Activated T-cell treated with anti-CD3 and anti-CD28 coated beads, Interleukin-2, amount 50 U/mL, for 24 hours (primary cell): ENCODE measurements around the gene R3HDM1.
"Not testable (repeated sequence)": the region's sequence is repeated elsewhere in the genome, so short reads cannot be mapped to it uniquely, and the experiment has no call there.

Experiments
- DNase-seq: peaks from one replicate; pipeline ENCODE4 v3.0.0-alpha.2; 2020
- H3K27ac Mint-ChIP-seq: 2 replicates; pipeline ENCODE4 v1.8.0; 2020; ENCODE audit warnings: mild to moderate bottlenecking, mixed read lengths
- H3K27me3 Mint-ChIP-seq: 2 replicates; pipeline ENCODE4 v1.8.0; 2020; ENCODE audit warnings: mixed read lengths
- H3K36me3 Mint-ChIP-seq: 2 replicates; pipeline ENCODE4 v1.8.0; 2020; ENCODE audit warnings: low read depth, mixed read lengths
- H3K4me1 Mint-ChIP-seq: 2 replicates; pipeline ENCODE4 v1.8.0; 2020; ENCODE audit warnings: low read depth, mixed read lengths
- H3K4me3 Mint-ChIP-seq: 2 replicates; pipeline ENCODE4 v1.8.0; 2020; ENCODE audit warnings: mild to moderate bottlenecking, moderate library complexity, mixed read lengths
- H3K9me3 Mint-ChIP-seq: 2 replicates; pipeline ENCODE4 v1.8.0; 2020; ENCODE audit warnings: mixed read lengths

Gene R3HDM1

DNA sequence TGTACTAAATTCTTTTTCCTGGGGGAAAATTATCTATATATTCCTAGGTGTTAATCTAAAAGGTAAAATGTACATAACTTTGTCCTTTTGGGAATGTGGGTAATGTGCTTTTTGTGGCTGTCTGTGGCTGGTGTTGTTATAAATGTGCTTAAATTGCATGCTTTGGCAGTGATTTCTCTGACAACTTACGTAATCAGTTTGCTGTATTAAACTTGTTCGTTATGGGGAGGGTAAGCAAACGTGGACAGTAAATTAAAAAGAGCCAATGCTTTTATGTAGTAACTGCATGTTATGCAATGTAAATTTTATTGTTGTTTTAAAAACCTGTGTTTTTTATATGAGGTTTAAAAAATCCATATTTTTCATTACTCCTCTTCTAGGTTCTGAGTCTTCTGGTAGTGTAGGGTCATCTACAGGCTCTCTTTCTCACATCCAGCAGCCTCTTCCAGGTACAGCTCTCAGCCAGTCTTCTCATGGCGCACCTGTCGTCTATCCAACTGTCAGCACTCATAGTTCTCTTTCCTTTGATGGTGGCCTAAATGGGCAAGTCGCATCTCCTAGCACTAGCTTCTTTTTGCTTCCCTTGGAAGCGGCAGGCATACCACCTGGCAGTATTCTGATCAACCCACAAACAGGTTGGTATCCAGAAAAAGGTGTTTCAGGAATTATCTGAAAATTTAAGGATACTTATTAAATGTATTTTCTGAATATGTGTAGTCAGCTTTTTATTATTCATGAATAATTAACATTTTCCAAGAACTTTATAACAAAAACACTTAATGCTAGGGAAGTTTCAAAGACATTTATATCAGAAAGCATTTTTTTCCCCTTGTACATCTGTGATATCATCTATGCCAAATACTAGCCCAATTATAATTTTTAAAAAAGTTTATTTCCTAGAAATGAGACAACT lies 110.1 kb downstream of the R3HDM1 start:
- Mint-ChIP-seq H3K27me3 (no peaks in the 10 kb centered on the region), H3K27ac (no peak overlapping the region), H3K36me3 (peaks cover 83% of the 10 kb centered on the region), H3K4me1 (peaks cover 12% of the 10 kb centered on the region), H3K9me3 (no peaks in the 10 kb centered on the region), H3K4me3 (no peak overlapping the region)
- no peak for DNase-seq

DNA sequence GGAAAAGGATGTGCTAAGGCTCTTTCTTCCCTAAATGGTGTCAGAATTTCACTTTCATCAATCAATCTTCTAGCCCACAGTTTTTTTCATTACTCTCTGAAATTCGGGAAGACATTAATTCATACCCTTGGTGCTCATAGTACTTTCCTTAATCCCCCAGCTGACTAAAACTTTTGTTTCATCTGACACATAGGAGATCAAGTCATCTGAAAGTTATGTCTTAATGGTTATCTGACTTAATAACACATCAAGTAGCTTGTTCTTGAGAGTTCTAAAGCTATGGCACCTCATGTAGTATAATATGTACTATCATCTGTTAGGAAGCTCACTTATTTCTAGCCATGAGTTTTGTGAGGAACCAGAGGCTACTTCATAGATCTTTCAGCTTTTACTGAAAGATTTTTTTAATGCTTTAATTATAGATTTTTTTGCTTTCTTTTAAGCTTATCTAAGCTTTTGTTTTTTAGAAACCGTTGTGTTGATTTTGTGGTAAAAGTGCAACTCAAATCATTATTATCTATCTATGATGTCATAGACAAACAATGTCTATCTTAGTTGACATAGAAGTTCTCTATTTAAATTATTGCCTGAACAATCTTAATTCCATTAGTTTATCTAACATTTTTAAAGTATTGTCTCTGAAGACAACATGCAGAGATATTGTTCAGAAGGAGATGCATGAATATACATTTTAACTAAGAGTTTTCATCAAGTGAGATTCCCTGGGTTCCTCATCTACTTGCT lies 116.7 kb downstream of the R3HDM1 start:
- no peak overlapping the region for H3K4me3 Mint-ChIP-seq
- H3K4me1 Mint-ChIP-seq: peaks cover 14% of the 10 kb centered on the region
- H3K9me3 Mint-ChIP-seq: no peaks in the 10 kb centered on the region
- DNase-seq: no peak
- H3K27ac Mint-ChIP-seq: no peak overlapping the region
- no peaks in the 10 kb centered on the region for H3K27me3 Mint-ChIP-seq
- peaks cover 77% of the 10 kb centered on the region for H3K36me3 Mint-ChIP-seq

DNA sequence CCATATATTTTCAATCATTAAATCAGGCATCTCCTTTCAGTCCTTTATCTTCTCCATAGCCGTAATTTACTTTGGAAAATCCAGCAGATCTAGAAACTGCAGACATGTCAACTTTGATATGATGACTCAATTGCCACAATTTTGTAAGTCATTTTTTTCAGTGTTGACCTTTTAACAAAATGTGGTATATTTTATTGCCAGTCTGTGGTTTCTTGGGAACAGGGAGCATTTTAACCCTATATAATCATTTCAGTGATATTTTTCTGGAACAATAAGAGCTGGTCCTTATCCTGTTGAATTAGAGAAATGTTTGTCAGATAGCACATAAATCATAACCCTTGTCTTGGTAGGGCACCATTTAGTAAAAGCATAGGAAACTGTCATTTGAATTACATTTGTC lies 119.4 kb downstream of the R3HDM1 start:
- DNase-seq: no peak
- Mint-ChIP-seq H3K9me3 (no peaks in the 10 kb centered on the region), H3K27me3 (no peaks in the 10 kb centered on the region), H3K36me3 (peaks cover 83% of the 10 kb centered on the region), H3K4me3 (no peak overlapping the region), H3K4me1 (peaks cover 14% of the 10 kb centered on the region), H3K27ac (no peak overlapping the region)

DNA sequence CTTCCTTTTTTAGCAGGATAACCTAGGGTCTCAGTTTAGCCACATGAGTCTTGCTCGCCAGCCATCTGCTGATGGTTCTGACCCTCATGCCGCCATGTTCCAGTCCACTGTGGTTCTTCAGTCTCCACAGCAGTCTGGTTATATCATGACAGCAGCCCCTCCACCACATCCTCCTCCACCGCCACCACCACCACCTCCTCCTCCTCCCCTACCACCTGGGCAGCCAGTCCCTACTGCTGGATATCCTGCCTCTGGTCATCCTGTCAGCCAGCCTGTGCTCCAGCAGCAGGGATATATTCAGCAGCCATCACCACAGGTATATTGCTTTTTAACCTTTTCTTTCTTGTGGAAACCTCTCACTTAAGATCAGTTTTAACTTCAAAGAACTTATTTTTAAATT lies 120.4 kb downstream of the R3HDM1 start:
- no peaks in the 10 kb centered on the region for H3K9me3 Mint-ChIP-seq
- H3K36me3 Mint-ChIP-seq: peaks cover 84% of the 10 kb centered on the region
- no peak for DNase-seq
- peaks cover 14% of the 10 kb centered on the region for H3K4me1 Mint-ChIP-seq
- H3K27ac Mint-ChIP-seq: peak overlapping the region; percentile 55
- no peak overlapping the region for H3K4me3 Mint-ChIP-seq
- H3K27me3 Mint-ChIP-seq: no peaks in the 10 kb centered on the region

DNA sequence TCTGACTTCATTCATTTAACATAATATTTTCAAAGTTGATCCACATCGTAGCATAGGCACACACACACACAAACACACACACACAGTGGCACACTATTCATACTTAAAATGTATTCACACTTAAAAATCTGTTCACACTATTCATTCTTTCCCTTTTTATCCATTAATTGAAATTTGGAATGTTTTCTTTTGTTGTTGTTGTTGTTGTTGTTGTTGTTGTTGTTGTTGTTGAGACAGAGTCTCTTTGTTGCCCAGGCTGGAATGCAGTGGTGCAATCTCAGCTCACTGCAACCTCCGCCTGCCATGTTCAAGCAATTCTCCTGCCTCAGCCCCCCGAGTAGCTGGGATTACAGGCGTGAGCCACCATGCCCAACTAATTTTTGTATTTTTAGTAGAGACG lies 123.0 kb downstream of the R3HDM1 start:
- not testable (repeated sequence) for DNase-seq, H3K9me3 Mint-ChIP-seq, H3K27me3 Mint-ChIP-seq, H3K4me3 Mint-ChIP-seq, H3K27ac Mint-ChIP-seq
- peaks cover 82% of the 10 kb centered on the region for H3K36me3 Mint-ChIP-seq
- H3K4me1 Mint-ChIP-seq: peaks cover 26% of the 10 kb centered on the region

DNA sequence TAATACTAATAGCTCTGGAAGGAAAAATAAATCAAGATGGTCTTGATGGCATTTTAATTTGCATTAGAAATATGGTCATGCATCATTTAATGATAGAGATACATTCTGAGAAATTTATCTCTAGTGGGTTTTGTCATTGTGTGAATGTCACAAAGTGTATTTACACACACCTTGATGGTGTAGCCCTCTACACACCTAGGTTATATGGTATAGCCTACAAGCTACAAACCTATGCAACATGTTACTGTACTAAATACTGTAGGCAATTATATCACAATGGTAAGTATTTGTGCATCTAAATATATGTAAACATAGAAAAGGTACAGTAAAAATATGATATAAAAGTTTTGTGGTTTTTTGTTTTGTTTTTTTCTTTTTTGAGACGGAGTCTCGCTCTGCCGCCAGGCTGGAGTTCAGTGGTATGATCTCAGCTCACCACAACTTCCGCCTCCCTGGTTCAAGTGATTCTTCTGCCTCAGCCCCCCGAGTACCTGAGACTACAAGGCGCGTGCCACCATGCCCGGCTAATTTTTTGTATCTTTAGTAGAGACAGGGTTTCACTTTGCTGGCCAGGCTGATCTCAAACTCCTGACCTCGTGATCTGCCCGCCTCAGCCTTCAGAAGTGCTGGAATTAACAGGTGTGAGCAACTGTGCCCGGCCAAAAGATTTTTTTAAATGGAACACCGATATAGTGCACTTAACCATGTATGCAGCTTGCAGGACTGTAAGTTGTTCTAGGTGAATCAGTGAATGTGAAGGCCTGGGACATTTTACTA lies 126.7 kb downstream of the R3HDM1 start:
- Mint-ChIP-seq H3K36me3 (peaks cover 78% of the 10 kb centered on the region), H3K27ac (peak overlapping the region; percentile 91), H3K4me1 (peaks cover 29% of the 10 kb centered on the region), H3K9me3 (no peaks in the 10 kb centered on the region), H3K4me3 (peak overlapping the region; percentile 66), H3K27me3 (no peaks in the 10 kb centered on the region)
- peak; percentile 55 for DNase-seq

DNA sequence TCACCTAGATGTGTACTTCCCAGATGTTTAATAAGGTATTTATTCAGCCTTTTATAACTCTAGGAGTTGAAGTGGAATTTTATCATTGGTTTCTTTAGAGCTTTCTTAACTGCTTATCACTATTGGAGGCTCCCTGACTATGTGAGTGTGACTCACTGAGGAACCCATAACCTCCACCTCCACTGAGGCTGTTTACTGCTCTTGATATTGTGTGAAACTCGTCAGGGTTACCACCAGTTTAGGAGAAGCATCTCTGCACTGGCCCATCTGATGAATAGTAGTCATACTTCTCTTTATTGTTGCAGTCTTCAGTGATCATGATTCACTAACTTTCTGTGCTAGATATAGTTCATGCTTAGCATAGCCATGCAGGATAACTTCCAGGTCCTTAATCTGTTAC lies 130.8 kb downstream of the R3HDM1 start:
- H3K4me3 Mint-ChIP-seq: no peak overlapping the region
- H3K27me3 Mint-ChIP-seq: no peaks in the 10 kb centered on the region
- no peak for DNase-seq
- peak overlapping the region; percentile 47 for H3K27ac Mint-ChIP-seq
- peaks cover 50% of the 10 kb centered on the region for H3K4me1 Mint-ChIP-seq
- peaks cover 79% of the 10 kb centered on the region for H3K36me3 Mint-ChIP-seq
- H3K9me3 Mint-ChIP-seq: no peaks in the 10 kb centered on the region

DNA sequence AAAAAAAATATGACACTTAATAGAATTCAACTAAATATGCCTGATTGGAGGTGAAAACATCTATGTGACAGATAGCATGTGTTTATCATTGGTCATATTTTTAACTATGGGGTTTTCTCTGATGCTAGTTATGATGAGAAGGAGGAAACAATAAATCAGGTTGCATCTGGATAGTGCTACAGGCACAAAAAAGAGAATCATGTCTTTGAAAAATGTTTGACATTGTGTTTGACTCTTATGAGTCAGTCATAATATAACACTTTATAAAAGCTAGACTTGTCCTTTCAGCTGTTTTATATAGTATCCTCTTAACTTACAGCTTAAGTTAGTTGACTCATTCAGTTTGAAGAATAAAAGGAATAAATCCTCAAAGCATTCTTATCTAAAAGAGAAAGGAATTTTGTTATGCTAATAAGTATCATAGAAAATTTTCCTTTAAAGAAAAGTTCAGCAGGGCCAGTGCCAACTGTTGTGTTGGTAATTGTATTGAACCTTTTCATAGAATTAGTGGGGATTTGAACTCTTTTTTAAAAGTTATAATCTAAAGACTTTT lies 131.9 kb downstream of the R3HDM1 start:
- Mint-ChIP-seq H3K27ac (peak overlapping the region; percentile 12), H3K27me3 (no peaks in the 10 kb centered on the region), H3K36me3 (peaks cover 76% of the 10 kb centered on the region), H3K9me3 (no peaks in the 10 kb centered on the region), H3K4me1 (peaks cover 42% of the 10 kb centered on the region), H3K4me3 (no peak overlapping the region)
- DNase-seq: no peak

DNA sequence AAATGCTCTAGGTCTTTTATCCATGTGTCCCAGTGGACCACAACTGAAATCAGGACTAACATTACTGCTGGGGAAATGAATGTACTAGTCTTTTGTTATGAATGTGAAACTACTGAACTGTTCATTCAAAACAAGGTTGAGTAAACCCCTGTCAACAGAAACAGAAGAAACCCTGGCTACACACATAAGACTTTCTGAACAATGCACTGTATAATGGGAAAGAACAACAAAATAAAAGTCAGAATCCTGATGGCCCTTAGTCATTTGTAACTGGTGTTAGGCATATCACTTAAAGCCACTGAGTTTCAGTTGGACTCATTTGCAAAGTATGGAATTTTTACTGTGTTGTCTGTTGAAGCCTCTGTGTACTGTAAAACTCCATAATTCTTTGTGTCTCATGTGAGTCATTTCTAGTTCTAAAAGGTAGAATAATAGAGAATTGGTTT lies 133.4 kb downstream of the R3HDM1 start:
- Mint-ChIP-seq H3K9me3 (no peaks in the 10 kb centered on the region), H3K4me3 (no peak overlapping the region), H3K27ac (peak overlapping the region; percentile 80), H3K36me3 (peaks cover 81% of the 10 kb centered on the region), H3K27me3 (no peaks in the 10 kb centered on the region), H3K4me1 (peaks cover 38% of the 10 kb centered on the region)
- DNase-seq: no peak

DNA sequence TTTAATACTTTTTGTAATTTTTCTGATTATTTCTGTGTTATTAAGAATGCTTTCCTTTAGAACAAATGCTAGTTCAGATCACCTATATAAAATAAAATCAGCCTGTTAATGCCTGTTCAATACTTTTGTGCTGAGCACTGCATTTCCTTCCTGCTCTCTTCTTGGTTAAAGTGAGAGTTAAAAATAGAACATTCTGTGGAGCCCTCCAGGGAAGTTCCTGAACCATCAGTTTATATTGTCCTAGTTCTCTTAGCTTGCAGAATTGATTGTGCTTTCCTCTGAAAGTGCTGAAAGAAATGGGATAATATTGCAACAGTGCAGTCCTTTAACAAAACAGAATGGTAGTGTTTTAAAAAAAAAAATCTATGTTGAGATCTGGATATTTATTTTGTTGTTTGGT lies 135.8 kb downstream of the R3HDM1 start:
- Mint-ChIP-seq H3K4me3 (no peak overlapping the region), H3K27ac (no peak overlapping the region), H3K27me3 (no peaks in the 10 kb centered on the region), H3K9me3 (no peaks in the 10 kb centered on the region), H3K36me3 (peaks cover 76% of the 10 kb centered on the region), H3K4me1 (peaks cover 26% of the 10 kb centered on the region)
- DNase-seq: no peak

DNA sequence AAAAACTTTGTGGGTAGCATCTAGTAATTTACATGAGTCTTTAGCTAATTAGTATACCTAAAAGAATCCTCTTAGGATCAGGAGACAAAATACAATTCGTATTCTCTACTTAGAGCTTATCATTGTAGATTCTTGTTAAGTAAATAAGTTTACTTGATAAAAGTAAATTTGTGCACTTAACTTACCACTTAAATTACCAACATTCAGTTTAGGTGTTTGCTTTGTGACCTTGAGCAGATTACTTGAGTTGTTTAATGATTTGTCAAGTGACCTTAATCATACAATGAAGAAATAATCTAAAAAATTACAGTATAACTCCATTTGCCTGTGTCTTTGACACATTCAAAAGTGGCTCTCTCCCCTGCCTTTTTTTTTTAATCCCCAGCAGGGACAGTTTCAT lies 143.2 kb downstream of the R3HDM1 start:
- peaks cover 74% of the 10 kb centered on the region for H3K36me3 Mint-ChIP-seq
- H3K9me3 Mint-ChIP-seq: no peaks in the 10 kb centered on the region
- H3K4me3 Mint-ChIP-seq: no peak overlapping the region
- H3K4me1 Mint-ChIP-seq: no peaks in the 10 kb centered on the region
- DNase-seq: no peak
- no peaks in the 10 kb centered on the region for H3K27me3 Mint-ChIP-seq
- H3K27ac Mint-ChIP-seq: no peak overlapping the region

DNA sequence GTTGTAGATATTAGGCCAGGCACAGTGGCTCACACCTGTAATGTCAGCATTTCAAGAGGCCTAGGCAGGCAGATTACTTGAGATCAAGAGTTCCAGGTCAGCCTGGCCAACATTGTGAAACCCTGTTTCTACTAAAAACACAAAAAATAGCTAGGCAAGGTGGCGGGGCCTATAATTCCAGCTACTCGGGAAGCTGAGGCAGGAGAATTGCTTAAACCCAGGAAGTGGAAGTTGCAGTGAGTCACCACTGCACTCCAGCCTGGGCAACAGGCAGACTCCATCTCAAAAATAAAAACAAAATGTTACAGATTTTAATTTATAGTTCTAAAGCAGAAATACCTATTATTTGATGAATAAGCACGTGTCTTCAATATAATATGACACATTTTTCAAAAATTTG lies 144.7 kb downstream of the R3HDM1 start:
- Mint-ChIP-seq H3K9me3 (no peaks in the 10 kb centered on the region), H3K27me3 (no peaks in the 10 kb centered on the region), H3K27ac (no peak overlapping the region), H3K4me3 (no peak overlapping the region), H3K4me1 (no peaks in the 10 kb centered on the region), H3K36me3 (peaks cover 84% of the 10 kb centered on the region)
- DNase-seq: no peak

DNA sequence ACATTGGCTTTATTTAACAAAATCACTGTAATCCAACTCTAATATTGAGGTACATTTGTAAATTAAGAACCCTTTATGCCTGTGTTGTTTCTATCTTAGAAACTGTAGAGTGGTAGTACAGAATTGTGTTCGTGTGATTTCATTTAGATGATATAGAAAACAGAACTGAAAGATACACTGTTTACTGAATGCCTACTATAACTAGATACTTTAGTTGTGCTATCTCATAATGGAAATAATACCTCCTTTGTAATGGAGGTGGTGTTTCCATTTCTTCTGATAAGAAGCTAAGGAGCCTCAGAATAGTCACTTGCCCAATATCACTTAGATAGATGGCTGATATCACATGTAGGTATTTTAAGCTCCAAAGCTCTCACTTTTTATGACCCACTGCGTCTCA lies 147.8 kb downstream of the R3HDM1 start:
- no peaks in the 10 kb centered on the region for H3K27me3 Mint-ChIP-seq
- H3K36me3 Mint-ChIP-seq: peaks cover 90% of the 10 kb centered on the region
- no peaks in the 10 kb centered on the region for H3K9me3 Mint-ChIP-seq
- H3K4me1 Mint-ChIP-seq: no peaks in the 10 kb centered on the region
- no peak overlapping the region for H3K27ac Mint-ChIP-seq
- no peak for DNase-seq
- no peak overlapping the region for H3K4me3 Mint-ChIP-seq

DNA sequence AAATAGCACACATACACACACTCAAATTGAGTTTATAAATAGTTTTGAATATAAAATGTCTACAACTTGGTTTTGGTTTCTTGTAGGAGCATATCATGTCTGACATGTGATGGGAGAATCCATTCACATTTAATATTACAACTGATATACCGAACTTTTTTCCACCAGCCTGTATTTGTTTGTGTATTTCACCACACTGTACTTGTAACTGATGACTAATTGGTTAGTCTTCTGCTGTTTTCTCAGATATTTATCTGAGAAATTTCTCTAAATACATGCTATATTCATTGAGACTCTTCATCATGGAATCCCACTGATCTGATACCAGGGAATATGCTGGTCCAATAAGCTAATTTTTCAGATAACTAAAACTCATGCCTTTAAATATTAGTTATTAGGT lies 154.1 kb downstream of the R3HDM1 start:
- Mint-ChIP-seq H3K4me3 (no peak overlapping the region), H3K36me3 (peaks cover 83% of the 10 kb centered on the region), H3K27me3 (no peaks in the 10 kb centered on the region), H3K9me3 (no peaks in the 10 kb centered on the region), H3K27ac (no peak overlapping the region), H3K4me1 (peaks cover 29% of the 10 kb centered on the region)
- DNase-seq: no peak
